Stimulated activated CD8-positive, alpha-beta memory T cell treated with anti-CD3 and anti-CD28 coated beads, Interleukin-4, amount 100 ng/mL, for 48 hours (primary cell): ENCODE measurements around the gene MYL7.
"Not testable (repeated sequence)": the region's sequence is repeated elsewhere in the genome, so short reads cannot be mapped to it uniquely, and the experiment has no call there.

Source experiments
- DNase-seq: peaks from one replicate; pipeline ENCODE4 v3.0.0-alpha.2; 2020

Gene MYL7

GRCh38 chr7:44128721-44129582 is 12.2 kb downstream of the MYL7 start:
- DNase-seq = no peak

- DNase-seq = no peak
Measured at GRCh38 chr7:44127161-44127560, 14.0 kb downstream of the MYL7 start.

GRCh38 chr7:44126574-44126973 is 14.6 kb downstream of the MYL7 start:
- DNase-seq = not testable (repeated sequence)

DNA sequence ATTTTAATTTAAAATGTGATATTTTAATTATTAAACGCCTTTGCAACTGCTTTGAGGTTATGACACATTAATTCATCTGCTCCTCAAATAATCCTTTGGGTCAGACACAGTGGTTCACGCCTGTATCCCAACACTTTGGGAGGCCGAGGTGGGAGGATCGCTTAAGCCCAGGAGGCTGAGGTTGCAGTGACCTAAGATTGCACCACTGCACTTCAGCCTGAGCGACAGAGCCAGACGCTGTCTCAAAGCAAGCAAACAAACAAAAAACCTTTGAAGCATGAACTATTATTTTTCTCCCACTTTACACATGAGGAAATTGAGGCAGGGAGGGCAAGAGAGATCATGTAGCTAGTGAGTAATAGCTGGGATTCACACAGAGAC is 16.3 kb downstream of the MYL7 start:
- DNase-seq = no peak

GRCh38 chr7:44123190-44124003 is 17.7 kb downstream of the MYL7 start, which contains the start of gene POLD2:
Gene POLD2 (minus strand): TSS chr7:44123548. CDS start chr7:44122053, 1,495 bp downstream.
- DNase-seq = peak; percentile 99

DNA sequence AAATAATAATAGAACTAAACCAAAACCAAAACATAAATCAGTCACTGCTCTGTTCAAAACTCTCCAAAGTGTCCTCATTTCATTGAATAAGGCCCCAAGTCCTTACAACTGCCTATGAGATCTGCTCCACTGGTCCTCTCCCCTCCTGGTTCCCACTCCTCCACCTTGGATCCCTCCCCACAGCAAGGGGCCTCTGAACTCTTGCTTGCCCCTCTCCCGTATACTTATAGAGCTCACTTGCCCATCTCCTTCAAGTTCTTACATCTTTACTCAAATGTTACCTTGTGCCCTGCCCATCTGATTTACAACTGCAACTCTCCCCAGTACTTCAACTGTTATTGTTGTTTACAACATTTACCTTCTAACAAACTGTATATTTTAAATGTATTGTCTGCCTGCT is 18.6 kb downstream of the MYL7 start:
- no peak for DNase-seq

- no peak for DNase-seq
Measured at GRCh38 chr7:44121761-44122420, 19.2 kb downstream of the MYL7 start.

GRCh38 chr7:44120395-44120794 is 20.7 kb downstream of the MYL7 start:
- DNase-seq = no peak

DNA sequence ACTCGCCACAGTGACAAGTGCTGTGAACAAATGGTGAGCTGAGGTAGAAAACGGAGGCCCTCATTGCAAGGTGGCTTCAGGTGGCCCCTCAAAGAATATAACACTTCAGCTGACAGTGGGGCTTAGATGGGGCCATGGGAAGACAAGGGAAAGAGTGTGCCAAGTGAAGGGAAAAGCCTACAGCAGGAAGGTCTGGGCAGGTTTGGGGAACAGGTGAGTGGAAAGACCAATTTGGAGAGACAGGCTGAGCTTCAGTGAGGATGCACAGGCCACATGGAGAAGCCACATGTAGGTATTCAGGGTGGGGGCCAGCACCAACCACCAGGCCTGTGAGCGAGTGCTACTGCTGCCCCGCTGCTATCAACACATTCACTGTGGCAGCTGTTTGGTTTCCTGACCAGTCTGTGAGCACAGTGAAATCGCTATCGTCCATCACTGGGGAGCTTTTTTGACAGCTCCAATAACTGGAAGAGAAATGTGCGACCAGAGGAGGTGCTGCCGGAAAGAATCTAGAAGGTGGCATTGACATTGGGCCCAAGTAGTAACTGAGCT is 21.2 kb downstream of the MYL7 start:
- no peak for DNase-seq

DNA sequence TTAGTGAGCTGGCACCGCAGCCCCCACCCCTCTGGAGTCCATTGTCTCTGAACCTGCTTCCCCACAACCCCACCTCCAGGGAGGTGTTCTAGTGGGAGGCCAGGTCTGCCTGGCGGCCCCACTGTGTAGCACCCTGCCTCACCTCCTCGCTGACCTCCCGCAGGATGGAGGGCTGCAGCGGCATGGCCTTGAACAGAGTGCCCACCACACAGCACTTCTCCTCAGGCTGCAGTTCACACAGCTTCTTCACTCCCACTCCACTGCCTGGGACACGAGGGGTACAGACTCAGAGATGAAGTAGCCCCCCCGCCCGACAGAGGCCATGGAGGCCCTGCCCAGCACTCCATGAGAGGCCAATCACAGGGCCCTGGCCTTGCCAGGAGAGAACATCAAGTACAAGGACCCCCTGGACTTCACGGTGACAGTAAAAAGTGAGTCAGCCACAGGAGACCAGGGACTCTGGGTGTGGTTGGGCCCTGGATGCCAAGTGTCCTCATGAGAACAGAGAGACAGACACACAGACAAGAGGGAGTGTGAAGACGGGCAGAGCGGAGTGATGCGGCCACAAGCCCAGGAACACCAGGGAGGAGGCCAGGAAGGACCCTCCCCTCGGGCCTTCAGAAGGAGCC is 23.2 kb downstream of the MYL7 start:
- no peak for DNase-seq

GRCh38 chr7:44116789-44117666 is 24.1 kb downstream of the MYL7 start:
- no peak for DNase-seq

- no peak for DNase-seq
Measured at GRCh38 chr7:44116087-44116788, 24.9 kb downstream of the MYL7 start.

DNA sequence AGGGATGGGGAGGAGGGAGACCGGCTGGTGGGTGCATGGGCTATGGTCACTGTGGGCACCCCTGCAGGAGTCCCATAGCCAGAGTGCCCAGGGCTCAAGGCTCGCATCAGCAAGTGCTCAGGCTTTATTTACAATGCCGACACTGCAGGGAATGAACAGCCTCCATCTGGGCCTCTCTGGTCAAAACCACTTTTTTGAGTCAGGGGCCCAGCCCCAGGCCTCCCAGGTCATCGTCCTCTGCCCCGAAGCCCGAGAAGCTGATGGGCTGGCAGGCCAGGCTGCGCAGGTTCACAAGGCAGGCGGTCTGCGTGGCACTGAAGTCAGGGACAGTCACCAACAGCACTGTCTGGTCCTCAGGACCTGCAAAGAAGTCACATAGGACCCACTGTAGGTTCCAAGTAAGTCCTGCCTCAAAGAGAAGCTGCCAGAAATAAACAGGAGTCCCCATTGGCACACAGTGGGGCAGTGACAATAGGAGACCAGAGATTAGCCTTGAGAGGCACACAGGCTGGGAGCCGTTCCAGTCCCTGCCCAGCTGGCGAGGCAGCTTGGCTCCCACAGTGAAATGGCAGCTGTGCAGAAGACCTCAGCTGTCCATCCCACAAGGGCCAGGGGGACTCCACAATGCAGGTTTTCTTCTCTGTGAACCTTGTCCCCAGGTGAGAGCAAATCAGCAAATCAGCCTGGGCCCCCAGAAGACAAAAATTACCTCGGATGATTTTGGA is 26.4 kb downstream of the MYL7 start:
- DNase-seq = no peak

DNA sequence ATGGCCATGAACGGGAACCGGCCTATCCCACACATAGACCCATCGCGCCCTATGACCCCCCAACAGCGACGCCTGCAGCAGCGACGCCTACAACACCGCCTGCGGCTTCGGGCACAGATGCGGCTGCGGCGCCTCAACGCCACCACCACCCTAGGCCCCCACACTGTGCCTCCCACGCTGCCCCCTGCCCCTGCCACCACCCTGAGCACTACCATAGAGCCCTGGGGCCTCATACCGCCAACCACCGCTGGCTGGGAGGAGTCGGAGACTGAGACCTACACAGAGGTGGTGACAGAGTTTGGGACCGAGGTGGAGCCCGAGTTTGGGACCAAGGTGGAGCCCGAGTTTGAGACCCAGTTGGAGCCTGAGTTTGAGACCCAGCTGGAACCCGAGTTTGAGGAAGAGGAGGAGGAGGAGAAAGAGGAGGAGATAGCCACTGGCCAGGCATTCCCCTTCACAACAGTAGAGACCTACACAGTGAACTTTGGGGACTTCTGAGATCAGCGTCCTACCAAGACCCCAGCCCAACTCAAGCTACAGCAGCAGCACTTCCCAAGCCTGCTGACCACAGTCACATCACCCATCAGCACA is 27.3 kb downstream of the MYL7 start:
- no peak for DNase-seq

DNA sequence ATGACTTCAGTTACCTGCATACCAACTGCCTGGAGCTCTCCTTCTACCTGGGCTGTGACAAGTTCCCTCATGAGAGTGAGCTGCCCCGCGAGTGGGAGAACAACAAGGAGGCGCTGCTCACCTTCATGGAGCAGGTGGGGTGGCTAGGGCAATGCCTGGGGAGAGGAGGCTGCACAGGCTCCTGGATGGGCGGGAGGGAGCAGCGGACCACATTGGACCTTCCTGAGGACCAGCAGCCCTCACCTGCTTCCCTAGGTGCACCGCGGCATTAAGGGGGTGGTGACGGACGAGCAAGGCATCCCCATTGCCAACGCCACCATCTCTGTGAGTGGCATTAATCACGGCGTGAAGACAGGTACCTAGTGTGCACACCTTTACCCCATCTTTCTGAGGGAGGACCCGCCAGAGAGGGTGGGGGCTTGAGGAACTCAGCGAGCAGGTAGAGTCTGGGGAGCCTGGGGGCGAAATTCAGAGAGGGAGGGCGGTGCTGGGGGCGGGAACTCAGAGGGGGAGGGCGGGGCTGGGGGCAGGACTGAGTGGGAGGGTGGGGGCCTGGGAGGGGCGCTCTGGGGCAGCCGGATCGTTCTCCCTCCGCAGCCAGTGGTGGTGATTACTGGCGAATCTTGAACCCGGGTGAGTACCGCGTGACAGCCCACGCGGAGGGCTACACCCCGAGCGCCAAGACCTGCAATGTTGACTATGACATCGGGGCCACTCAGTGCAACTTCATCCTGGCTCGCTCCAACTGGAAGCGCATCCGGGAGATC is 28.0 kb downstream of the MYL7 start:
- DNase-seq = no peak

DNA sequence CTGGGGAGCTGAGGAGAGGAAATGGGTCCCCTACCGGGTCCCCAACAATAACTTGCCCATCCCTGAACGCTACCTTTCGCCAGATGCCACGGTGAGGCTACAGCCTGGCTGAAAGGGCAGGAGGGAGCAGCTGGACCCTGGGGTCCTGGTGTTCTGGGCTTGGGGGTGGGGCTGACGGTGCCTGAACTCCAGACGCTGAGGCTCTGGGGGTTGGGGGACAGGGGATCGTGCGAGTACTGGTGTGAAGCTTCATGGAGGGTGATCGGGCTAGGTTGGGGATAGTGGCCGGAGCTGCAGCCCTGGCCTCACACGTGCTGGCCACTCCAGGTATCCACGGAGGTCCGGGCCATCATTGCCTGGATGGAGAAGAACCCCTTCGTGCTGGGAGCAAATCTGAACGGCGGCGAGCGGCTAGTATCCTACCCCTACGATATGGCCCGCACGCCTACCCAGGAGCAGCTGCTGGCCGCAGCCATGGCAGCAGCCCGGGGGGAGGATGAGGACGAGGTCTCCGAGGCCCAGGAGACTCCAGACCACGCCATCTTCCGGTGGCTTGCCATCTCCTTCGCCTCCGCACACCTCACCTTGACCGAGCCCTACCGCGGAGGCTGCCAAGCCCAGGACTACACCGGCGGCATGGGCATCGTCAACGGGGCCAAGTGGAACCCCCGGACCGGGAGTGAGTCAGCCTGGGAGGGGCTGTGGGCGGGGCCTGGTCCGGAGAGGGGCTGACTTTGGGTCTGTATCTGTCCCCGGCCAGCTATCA is 28.7 kb downstream of the MYL7 start:
- no peak for DNase-seq

DNA sequence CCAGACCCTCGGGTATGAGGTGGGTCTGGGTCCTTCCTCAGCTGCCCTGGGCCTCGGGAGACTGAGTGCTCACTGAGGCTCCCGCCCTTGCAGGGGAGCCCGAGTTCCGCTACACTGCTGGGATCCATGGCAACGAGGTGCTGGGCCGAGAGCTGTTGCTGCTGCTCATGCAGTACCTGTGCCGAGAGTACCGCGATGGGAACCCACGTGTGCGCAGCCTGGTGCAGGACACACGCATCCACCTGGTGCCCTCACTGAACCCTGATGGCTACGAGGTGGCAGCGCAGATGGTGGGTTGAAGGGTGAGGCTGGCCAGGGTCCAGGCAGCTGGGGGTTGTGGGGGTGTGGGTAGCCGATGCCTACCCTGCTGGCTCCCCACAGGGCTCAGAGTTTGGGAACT is 29.4 kb downstream of the MYL7 start:
- DNase-seq = no peak
